ENCODE results near the gene FER.
"Not testable (repeated sequence)": the region's sequence is repeated elsewhere in the genome, so short reads cannot be mapped to it uniquely, and the experiment has no call there.

FER gene

DNA sequence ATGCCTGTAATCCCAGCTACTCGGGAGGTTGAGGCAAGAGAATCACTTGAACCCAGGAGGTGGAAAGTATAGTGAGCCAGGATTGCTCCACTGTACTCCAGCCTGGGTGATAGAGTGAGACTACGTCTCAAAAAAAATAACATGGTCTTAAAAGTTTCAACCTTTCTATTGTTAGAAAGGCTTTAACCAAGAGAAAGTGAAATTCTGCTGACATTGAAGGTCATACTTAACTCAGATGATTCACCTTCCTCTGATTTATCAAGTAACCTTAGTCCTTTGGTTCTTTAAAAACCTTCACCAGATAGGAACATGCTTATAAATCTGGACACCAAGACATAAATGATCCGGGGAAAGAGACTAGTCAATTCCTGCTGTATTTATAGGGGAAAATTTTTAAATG lies 73.3 kb downstream of the FER start:
- no peaks in the 10 kb centered on the region for H3K36me3 ChIP-seq
- no peak overlapping the region for H3K27ac ChIP-seq
- H3K4me1 ChIP-seq (ENCODE audit: control insufficient read depth in 1 of 2, insufficient read depth in 1 of 2, low read depth in 1 of 2, low read length in 1 of 2), result no peaks in the 10 kb centered on the region
- TF ChIP-seq, protein P1, sequence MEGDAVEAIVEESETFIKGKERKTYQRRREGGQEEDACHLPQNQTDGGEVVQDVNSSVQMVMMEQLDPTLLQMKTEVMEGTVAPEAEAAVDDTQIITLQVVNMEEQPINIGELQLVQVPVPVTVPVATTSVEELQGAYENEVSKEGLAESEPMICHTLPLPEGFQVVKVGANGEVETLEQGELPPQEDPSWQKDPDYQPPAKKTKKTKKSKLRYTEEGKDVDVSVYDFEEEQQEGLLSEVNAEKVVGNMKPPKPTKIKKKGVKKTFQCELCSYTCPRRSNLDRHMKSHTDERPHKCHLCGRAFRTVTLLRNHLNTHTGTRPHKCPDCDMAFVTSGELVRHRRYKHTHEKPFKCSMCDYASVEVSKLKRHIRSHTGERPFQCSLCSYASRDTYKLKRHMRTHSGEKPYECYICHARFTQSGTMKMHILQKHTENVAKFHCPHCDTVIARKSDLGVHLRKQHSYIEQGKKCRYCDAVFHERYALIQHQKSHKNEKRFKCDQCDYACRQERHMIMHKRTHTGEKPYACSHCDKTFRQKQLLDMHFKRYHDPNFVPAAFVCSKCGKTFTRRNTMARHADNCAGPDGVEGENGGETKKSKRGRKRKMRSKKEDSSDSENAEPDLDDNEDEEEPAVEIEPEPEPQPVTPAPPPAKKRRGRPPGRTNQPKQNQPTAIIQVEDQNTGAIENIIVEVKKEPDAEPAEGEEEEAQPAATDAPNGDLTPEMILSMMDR (IDR thresholded peaks at IDR 0.05), result no peak
- H3K27me3 ChIP-seq, result no peaks in the 10 kb centered on the region
- H3K9me3 ChIP-seq, result no peaks in the 10 kb centered on the region
- H3K4me3 ChIP-seq (ENCODE audit: low read depth in 1 of 2, low read length in 1 of 2), result no peak overlapping the region

DNA sequence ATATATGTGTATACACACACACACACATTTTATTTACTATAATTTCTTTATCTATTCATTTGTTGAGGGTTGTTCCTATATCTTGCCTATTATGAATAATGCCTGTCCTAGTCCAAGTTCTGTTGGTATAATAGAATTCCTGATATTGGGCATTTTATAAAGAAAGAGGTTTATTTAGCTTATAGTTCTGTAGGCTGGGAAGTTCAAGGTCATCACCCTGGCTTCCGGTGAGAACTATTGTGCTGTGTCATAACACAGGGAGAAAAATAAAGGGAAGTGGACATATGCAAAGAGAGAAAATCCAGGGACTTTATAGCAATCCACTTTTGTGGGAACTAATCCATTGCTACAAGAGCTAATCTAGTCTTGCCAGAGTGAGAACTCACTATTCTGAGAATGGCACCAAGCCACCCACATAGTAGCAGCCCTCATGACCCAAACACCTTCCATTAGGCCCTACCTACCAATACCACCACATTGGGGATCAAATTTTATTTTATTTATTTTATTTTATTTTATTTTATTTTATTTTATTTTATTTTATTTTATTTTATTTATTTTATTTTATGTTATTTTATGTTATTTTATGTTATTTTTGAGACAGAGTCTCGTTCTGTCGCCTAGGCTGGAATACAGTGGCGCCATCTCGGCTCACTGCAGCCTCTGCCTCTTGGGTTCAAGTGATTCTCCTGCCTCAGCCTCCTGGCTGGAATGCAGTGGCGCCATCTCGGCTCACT lies 74.7 kb downstream of the FER start:
- no peak overlapping the region for H3K4me3 ChIP-seq (ENCODE audit: low read depth in 1 of 2, low read length in 1 of 2)
- H3K27ac ChIP-seq, result no peak overlapping the region
- H3K4me1 ChIP-seq (ENCODE audit: control insufficient read depth in 1 of 2, insufficient read depth in 1 of 2, low read depth in 1 of 2, low read length in 1 of 2), result no peaks in the 10 kb centered on the region
- H3K9me3 ChIP-seq, result no peaks in the 10 kb centered on the region
- no peaks in the 10 kb centered on the region for H3K36me3 ChIP-seq
- no peaks in the 10 kb centered on the region for H3K27me3 ChIP-seq
- TF ChIP-seq, protein P1 (IDR thresholded peaks at IDR 0.05), result no peak

DNA sequence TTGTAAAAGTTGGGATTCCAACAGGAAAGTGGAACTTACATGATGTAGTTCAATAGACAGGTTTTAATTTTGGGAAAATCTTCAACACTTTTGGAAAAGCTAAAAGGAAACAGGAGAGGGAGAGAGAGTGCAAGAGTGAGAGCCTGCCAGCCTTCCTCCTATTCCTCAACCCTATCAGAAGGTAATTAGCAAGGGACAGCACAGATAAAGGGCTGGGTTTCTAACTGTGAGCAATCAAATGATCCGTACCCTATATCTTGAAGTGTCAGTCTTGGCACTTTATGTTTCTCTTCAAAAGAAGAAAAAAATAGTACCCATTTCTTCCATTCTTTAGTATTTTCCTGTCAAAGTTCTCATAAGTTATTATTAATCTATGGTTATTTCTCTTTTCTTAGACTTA lies 79.4 kb downstream of the FER start:
- H3K36me3 ChIP-seq, result no peaks in the 10 kb centered on the region
- H3K4me3 ChIP-seq (ENCODE audit: low read depth in 1 of 2, low read length in 1 of 2), result no peak overlapping the region
- TF ChIP-seq, protein P1 (IDR thresholded peaks at IDR 0.05), result no peak

DNA sequence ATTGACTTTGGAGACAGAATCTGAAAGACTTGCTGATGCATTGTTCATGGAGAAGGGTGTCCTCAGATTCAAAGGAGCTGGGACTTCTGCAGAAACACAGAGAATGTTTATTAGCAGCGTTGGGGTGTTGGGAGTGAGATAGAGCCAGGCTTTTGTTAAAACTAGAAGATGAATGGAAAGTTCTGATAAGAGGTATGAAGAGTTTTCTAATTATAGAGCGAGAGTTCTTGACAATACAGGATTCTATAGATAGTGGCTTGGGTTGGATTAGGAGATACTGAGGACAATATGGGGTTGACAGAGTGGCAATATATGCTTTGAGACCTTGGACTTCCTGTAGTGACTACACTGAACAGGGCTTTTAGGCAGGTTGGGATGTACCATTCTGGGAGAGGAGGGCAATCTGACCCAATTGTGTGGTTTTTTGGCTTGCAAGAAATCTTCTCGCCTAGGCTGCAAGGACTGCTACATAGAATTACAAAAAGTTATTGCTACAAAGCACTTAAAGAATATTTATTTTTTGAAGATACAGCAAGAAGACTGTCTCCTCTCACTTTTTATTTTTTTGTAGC lies 83.1 kb downstream of the FER start:
- no peaks in the 10 kb centered on the region for H3K9me3 ChIP-seq
- no peak overlapping the region for H3K4me3 ChIP-seq (ENCODE audit: low read depth in 1 of 2, low read length in 1 of 2)
- no peaks in the 10 kb centered on the region for H3K36me3 ChIP-seq
- TF ChIP-seq, protein P1 (IDR thresholded peaks at IDR 0.05), result no peak
- H3K27ac ChIP-seq, result no peak overlapping the region
- H3K27me3 ChIP-seq, result no peaks in the 10 kb centered on the region
- H3K4me1 ChIP-seq (ENCODE audit: control insufficient read depth in 1 of 2, insufficient read depth in 1 of 2, low read depth in 1 of 2, low read length in 1 of 2), result no peaks in the 10 kb centered on the region

More for the DNA sequence above, 79.4 kb downstream of the FER start:
- Histone ChIP-seq H3K27me3 (no peaks in the 10 kb centered on the region), H3K4me1 (ENCODE audit: control insufficient read depth in 1 of 2, insufficient read depth in 1 of 2, low read depth in 1 of 2, low read length in 1 of 2) (no peaks in the 10 kb centered on the region), H3K27ac (no peak overlapping the region), H3K9me3 (no peaks in the 10 kb centered on the region)

DNA sequence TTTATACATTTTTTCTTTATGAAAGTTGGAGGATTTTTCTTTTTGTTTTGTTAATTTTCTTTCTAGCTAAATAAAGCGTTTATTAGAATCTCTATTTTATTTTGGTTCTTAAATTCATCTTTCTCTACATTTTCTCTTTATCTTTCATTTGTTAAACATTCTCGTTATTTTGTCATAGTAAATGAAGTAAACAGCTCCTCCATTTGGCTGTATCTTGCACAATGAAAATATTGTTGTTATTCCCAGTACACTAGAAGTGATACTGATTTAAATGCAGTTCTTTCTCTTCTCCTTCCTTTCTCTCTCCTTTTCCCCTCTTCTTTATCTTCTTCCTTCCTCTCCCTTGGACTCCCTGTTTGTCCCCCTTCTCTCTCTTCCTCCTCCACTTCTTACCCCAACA lies 88.8 kb downstream of the FER start:
- H3K27me3 ChIP-seq, result no peaks in the 10 kb centered on the region
- no peaks in the 10 kb centered on the region for H3K36me3 ChIP-seq
- no peak overlapping the region for H3K27ac ChIP-seq
- H3K4me3 ChIP-seq (ENCODE audit: low read depth in 1 of 2, low read length in 1 of 2), result no peak overlapping the region
- H3K4me1 ChIP-seq (ENCODE audit: control insufficient read depth in 1 of 2, insufficient read depth in 1 of 2, low read depth in 1 of 2, low read length in 1 of 2), result no peaks in the 10 kb centered on the region
- TF ChIP-seq, protein P1 (IDR thresholded peaks at IDR 0.05), result no peak
- no peaks in the 10 kb centered on the region for H3K9me3 ChIP-seq

DNA sequence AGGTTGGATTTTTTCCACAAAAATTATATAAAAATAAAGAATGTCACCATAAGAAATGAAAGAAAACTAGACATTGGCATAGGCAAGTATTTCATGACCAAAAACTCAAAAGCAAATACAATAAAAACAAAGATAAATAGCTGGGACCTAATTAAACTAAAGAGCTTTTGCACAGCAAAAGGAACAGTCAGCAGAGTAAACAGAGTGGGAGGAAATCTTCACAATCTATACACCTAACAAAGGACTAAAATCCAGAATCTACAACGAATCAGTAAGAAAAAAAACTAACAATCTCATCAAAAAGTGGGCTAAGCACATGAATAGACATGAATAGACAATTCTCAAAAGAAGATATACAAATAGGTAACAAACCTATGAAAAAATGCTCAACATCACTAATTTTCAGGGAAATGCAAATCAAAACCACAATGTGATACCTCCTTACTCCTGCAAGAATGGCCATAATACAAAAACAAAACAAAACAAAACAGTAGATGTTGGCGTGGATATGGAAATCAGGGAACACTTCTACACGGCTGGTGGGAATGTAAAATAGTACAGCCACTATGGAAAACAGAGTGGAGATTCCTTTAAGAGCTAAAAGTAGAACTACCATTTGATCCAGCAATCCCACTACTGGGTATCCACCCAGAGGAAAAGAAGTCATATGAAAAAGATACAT lies 94.7 kb downstream of the FER start:
- H3K4me3 ChIP-seq (ENCODE audit: low read depth in 1 of 2, low read length in 1 of 2); H3K36me3 ChIP-seq; H3K4me1 ChIP-seq (ENCODE audit: control insufficient read depth in 1 of 2, insufficient read depth in 1 of 2, low read depth in 1 of 2, low read length in 1 of 2); H3K9me3 ChIP-seq; H3K27ac ChIP-seq; H3K27me3 ChIP-seq: not testable (repeated sequence)

DNA sequence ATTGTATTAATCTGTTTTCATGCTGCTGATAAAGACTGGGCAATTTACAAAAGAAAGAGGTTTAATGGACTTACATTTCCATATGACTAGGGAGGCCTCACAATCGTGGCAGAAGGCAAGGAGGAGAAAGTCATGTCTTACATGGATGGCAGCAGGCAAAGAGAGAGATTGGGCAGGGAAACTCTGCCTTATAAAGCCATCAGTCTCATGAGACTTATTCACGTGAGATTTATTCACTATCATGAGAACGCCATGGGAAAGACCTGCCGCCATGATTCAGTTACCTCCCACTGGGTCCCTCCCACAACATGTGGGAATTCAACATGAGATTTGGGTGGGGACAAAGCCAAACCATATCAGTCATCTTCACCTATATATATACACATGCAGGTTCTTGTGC lies 103.4 kb downstream of the FER start:
- not testable (repeated sequence) for H3K27me3 ChIP-seq; H3K27ac ChIP-seq; H3K36me3 ChIP-seq; H3K9me3 ChIP-seq; H3K4me1 ChIP-seq (ENCODE audit: control insufficient read depth in 1 of 2, insufficient read depth in 1 of 2, low read depth in 1 of 2, low read length in 1 of 2); H3K4me3 ChIP-seq (ENCODE audit: low read depth in 1 of 2, low read length in 1 of 2)
